MCF 10A (cell line): ENCODE results near the gene GEMIN4. TPM values are rescaled to one million over a fixed set of nuclear protein-coding genes. Genes with fewer than 3 reads are reported as not detected.

Source experiments
- BruUV-seq: library from RNA; stranded (reverse); fragments of 400-500 nt; replicated peaks from 2 replicates; lab custom pipeline; 2021; lab: Mats Ljungman, UMichigan
- CTCF ChIA-PET: fragments of 300-600 bp; sonication (Branson Sonifier 250); formaldehyde crosslinking; extraction: SDS; loops from one replicate; lab custom pipeline; 2021; ENCODE audit warnings: antibody characterized with exemption, inconsistent platforms; lab: Yijun Ruan, JAX
- POLR2A ChIA-PET: fragments of 300-600, 350-650 bp; sonication (Branson Sonifier 250); formaldehyde crosslinking; extraction: SDS; loops from one replicate; lab custom pipeline; 2020; ENCODE audit warnings: antibody characterized with exemption, inconsistent platforms; lab: Yijun Ruan, JAX
- DNase-seq: peaks from one replicate; pipeline ENCODE4 v3.0.0-alpha.2; 2018; ENCODE audit not compliant: unreplicated experiment
- H3K27ac Mint-ChIP-seq: one replicate; pipeline ENCODE4 v1.8.0; 2022; ENCODE audit warnings: mild to moderate bottlenecking, low read depth, mixed read lengths; ENCODE audit not compliant: unreplicated experiment
- H3K27me3 Mint-ChIP-seq: one replicate; pipeline ENCODE4 v1.8.0; 2022; ENCODE audit warnings: mixed read lengths; ENCODE audit not compliant: insufficient read depth, unreplicated experiment
- H3K36me3 Mint-ChIP-seq: one replicate; pipeline ENCODE4 v1.8.0; 2022; ENCODE audit warnings: mild to moderate bottlenecking, moderate library complexity, mixed read lengths; ENCODE audit not compliant: insufficient read depth, unreplicated experiment
- H3K4me1 Mint-ChIP-seq: one replicate; pipeline ENCODE4 v1.8.0; 2022; ENCODE audit warnings: mixed read lengths; ENCODE audit not compliant: insufficient read depth, unreplicated experiment
- H3K4me3 Mint-ChIP-seq: one replicate; pipeline ENCODE4 v1.8.0; 2022; ENCODE audit warnings: mild to moderate bottlenecking, moderate library complexity, mixed read lengths; ENCODE audit not compliant: unreplicated experiment
- H3K9me3 Mint-ChIP-seq: one replicate; pipeline ENCODE4 v1.8.0; 2022; ENCODE audit warnings: mixed read lengths; ENCODE audit not compliant: unreplicated experiment
- CTCF ChIP-seq: fragments of 200-600 bp; IDR thresholded peaks from one replicate; pipeline ENCODE4 v1.8.0; 2022; ENCODE audit warnings: antibody characterized with exemption, mild to moderate bottlenecking; ENCODE audit not compliant: unreplicated experiment
- intact Hi-C: fragments of 100-400 bp; cut with micrococcal nuclease; formaldehyde crosslinking; loops from 2 replicates; pipeline ENCODE4 v1.14.1; 2022
- total RNA-seq: library from RNA; stranded (reverse); gene quantifications from 2 replicates; pipeline ENCODE4 v1.2.3, GENCODE V29; 2022

Gene GEMIN4
- total RNA-seq, 1 experiment from 2014 or later = 24.1 TPM

DNA sequence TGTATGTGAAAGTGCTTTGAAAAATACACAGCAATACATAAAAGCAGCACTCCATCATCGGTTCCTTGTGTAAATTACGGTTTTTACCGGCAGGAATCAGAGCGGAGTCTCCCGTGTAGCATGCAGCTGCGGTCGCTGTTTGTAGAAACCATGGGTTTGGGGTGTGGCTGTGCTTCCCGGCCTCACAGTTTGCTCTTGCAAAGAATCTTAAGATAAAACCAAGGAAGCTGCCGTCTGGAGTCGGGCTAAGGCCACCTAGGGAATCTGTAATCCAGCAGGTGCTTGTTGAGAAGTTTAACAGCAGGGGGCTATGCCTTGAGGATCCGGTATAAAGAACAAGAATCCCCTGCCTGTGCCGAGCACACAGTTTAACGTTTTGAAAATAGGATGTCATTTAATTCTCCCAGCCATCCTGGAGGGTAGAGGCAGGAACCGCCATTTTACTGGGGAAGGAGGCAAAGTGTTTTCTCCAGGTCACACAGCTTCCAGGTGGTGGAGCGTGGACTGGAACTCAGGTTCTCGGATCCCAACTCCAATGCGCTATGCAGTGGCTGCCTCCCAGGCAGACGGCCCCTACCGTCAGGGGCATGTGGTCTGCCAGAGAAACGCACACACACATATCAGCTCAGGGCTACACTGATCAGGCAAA, 25.7 kb downstream of the GEMIN4 start:
- H3K27me3 Mint-ChIP-seq = no peaks in the 10 kb centered on the region
- ChIA-PET CTCF (interaction anchor here (0.6 kb wide), 1 partner anchor 532 kb away, joined by 3 read pairs; no protein-coding TSS in a partner anchor), POLR2A (interaction anchor here (1.1 kb wide), 1 partner anchor 11 kb away, joined by 5 read pairs; no protein-coding TSS in a partner anchor)
- H3K9me3 Mint-ChIP-seq = no peaks in the 10 kb centered on the region
- BruUV-seq = no TSS peak
- H3K4me3 Mint-ChIP-seq = no peak overlapping the region
- peaks cover 29% of the 10 kb centered on the region for H3K4me1 Mint-ChIP-seq
- TF ChIP-seq CTCF = no peak
- DNase-seq = no peak
- intact Hi-C loops = no loop called here
- H3K27ac Mint-ChIP-seq = no peak overlapping the region
- H3K36me3 Mint-ChIP-seq = no peaks in the 10 kb centered on the region

- TF ChIP-seq CTCF = no peak
- no peak for DNase-seq
- H3K4me3 Mint-ChIP-seq = no peak overlapping the region
- ChIA-PET POLR2A (no interaction called here), CTCF (interaction anchor here (0.6 kb wide), 1 partner anchor 533 kb away, joined by 3 read pairs; no protein-coding TSS in a partner anchor)
- intact Hi-C loops = no loop called here
- no TSS peak for BruUV-seq
- no peak overlapping the region for H3K27ac Mint-ChIP-seq
- H3K27me3 Mint-ChIP-seq = no peaks in the 10 kb centered on the region
- H3K4me1 Mint-ChIP-seq = peaks cover 29% of the 10 kb centered on the region
- no peaks in the 10 kb centered on the region for H3K9me3 Mint-ChIP-seq
- no peaks in the 10 kb centered on the region for H3K36me3 Mint-ChIP-seq
Observed at GRCh38 chr17:725746-726145, 26.3 kb downstream of the GEMIN4 start.

DNA sequence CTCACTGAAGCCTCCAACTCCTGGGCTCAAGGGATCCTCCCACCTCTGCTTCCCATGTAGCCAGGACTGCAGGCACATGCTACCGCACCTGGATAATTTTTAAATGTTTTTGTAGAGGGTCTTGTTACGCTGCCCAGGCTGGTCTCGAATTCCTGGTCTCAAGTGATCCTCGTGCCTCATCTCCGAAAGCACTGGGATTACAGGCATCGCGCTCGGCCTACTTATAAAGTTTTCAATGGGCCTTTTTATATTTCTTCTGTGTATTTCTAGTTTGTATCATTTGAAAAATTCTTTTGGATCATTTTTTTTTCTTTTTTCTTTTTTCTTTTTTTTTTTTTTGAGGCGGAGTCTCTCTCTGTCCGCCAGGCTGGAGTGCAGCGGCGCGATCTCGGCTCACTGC, 27.0 kb downstream of the GEMIN4 start:
- Mint-ChIP-seq H3K27ac (no peak overlapping the region), H3K27me3 (no peaks in the 10 kb centered on the region), H3K36me3 (no peaks in the 10 kb centered on the region), H3K4me1 (peaks cover 24% of the 10 kb centered on the region), H3K9me3 (no peaks in the 10 kb centered on the region), H3K4me3 (no peak overlapping the region)
- intact Hi-C loops = no loop called here
- no TSS peak for BruUV-seq
- POLR2A ChIA-PET = no interaction called here
- CTCF ChIA-PET = no interaction called here
- DNase-seq = no peak
- TF ChIP-seq CTCF = no peak

DNA sequence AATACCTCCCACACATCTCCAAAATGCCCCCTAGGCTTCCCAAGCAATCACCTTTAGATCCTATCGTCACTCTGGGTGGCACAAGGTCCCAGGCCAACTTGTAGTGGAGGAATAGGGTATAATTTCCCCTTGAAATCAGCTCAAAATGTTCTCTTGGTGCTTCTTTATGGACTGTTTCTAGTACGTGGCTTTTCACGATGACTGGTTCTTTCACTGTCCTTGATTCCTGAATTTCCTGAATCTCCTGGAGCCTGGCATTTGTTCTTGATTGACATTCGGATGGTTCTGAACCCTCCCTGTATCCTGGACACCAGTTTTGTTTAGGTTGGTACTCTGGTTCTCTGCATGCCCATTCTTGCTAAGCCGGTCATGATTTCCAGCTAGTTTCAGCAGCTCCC, 30.5 kb downstream of the GEMIN4 start:
- ChIA-PET CTCF (interaction anchor here (0.6 to 1.0 kb wide), 3 partner anchors 9 to 311 kb away, joined by 3 read pairs; no protein-coding TSS in a partner anchor), POLR2A (interaction anchor here (0.6 to 1.9 kb wide), 5 partner anchors 9 to 275 kb away, joined by 3 to 16 read pairs (median 5); partner anchors contain the start of genes TIMM22 and TLCD3A)
- Mint-ChIP-seq H3K36me3 (peaks cover 13% of the 10 kb centered on the region), H3K27me3 (no peaks in the 10 kb centered on the region), H3K9me3 (no peaks in the 10 kb centered on the region), H3K27ac (peak overlapping the region; percentile 50), H3K4me3 (no peak overlapping the region), H3K4me1 (peaks cover 25% of the 10 kb centered on the region)
- no peak for DNase-seq
- TF ChIP-seq CTCF = no peak
- BruUV-seq = no TSS peak
- intact Hi-C loops = no loop called here
